GM21576 (cell line): ENCODE measurements around the gene FOLR2.

Source experiments
- ATAC-seq: cut with Tn5 transposase; IDR thresholded peaks from one replicate; pipeline ENCODE4 v1.9.1; 2021; ENCODE audit warnings: mild to moderate bottlenecking, moderate library complexity; ENCODE audit not compliant: unreplicated experiment

Gene FOLR2

DNA sequence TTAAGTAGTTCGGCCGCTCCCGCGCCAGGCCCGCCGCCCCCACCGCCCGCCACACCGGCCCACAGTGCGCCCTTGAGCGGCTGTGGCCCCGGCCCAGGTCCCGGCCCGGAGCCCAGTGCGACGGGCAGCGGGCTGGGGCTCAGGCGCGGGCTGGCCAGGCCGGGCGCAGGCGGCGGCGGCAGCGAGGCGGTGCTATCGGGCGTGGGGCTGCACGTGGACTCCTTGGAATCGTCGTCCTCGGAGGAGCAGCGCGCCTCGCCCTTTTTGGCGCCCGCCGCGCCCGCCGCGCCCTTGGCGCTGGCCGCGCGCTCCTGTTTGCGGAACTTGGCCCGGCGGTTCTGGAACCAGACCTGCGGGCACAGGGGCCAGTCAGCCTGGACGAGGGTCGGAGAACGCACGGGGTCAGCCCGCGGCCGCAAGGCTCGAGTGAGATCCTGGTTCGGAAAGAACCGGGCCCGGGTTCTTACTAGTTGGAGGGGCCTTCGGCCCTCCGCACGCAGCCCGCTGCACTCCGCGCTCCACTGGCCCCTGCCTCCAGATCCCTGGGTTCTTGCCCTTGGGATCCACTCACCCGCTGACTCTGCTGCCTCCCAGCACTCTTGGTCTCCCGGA is 23.4 kb downstream of the FOLR2 start:
- ATAC-seq, result no peak

DNA sequence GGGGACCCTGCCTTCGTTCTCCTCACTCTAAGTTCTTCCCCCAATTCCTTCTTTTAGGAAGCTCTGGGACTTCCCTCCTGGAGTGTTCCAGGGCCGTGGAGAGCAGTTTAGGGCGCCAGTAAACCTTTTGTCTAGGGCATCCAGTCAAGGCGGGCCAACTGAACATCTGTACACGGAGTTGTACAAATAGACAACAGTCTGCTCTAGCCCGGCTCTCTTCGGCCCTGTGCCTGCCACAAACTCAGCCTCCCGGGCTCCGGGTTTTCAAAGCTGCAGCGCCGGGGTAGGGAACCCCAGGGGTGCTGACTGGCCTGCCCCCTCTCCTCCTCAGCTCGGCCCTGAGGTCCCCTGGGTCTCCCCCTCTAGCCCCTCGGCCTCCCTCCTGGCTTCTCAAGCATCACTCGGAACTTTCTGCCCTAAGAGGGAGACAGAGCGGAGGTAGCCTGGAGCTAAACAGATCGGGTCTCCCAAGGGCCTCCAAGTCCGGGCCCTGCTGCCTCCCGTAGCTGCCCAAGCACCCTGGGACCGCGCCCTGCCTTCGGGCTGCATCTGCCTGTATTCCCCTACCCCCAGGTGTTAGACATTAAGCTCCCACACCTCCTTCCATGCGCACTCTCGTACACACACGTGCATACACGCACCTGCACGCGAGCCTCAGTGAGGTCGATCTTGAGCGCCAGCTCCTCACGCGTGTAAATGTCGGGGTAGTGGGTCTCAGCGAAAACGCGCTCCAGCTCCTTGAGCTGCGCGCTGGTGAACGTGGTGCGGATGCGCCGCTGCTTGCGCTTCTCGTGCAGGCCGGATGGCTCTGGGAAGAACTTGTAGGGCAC is 24.1 kb downstream of the FOLR2 start:
- no peak for ATAC-seq

DNA sequence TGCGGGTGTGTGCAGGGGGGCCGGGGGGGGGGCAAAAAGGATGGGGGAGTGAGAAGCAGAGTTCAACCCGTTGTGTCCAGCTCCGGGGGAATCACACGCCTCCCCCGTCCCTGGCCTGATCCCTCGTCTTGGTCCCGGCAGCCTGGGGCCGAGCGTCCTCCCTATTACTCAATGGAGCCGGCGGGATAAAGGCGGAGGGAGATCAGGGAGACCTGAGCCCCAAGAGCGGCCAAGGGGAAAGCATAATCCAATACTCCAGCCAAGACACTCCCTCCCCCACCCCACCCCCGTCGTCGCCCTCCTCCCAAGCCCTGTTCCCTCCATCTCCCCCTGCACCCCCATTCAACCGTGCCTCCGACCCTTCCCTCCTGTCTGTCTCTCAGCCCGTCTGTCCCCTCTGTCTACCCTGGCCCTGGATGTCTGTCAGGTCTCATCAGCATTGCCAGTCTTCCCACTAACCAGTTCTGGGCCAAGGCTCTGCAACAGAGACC is 24.7 kb downstream of the FOLR2 start:
- ATAC-seq, result no peak

DNA sequence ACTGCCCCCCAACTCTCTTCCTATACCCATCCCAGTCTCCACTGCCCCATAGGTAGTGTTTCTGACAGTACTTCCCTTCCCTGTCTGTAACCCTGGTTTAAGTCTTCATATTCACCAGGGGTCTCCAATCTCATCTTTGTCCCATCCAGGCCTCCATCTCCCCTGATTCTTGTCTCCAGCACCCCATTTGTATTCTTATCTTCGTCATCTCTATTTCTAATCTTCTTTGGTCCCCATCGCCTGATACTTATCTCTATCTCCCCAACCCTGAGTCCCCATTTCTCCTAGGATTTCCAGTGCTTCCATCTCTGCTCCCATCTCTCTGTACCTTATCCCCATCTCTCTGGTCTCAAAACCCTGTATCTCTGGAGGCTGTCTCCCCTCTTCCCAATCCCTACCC is 25.5 kb downstream of the FOLR2 start:
- no peak for ATAC-seq

DNA sequence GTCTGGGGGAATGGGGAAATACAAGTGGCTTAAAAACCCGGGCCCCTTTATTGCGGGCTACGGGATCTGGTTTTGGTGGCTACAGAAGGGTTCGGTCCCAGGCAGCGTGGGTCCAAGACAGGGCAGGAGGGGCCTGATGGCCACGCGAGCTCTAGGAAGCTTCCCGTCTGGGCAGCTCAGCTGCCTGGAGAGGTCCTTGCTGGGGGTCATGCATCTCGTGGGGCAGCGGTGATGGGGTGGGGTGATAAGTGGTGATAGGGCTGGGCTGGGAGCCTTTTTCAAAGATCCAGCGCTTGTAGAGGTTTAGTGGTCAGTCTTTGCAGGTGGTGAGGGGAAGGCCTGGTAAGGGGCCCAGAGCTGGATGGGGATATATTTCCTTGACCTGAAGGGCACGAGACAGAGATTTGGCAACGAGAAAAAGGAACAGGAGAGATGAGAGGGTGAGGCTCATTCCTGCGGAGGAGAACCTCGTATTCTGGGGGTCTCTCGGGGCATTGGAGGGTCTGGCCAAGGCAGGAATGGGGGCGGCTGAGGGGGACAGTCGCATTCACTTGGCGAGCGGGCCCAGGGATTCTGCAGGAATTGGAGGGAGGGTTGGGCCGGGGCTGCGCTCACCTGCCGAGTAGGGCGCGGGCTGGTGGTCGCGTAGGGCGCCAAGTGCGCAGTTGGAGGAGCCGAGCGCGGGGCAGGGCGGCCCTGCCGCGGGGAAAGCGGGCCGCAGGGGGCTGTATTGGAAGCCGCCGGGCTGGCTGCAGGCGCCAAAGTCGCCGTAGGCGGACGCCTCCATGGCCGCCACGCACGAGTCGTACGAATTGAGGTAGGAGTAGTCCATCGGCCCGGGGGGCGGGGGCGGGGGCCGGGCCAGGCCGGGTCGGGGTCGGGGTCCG is 26.8 kb downstream of the FOLR2 start:
- no peak for ATAC-seq

DNA sequence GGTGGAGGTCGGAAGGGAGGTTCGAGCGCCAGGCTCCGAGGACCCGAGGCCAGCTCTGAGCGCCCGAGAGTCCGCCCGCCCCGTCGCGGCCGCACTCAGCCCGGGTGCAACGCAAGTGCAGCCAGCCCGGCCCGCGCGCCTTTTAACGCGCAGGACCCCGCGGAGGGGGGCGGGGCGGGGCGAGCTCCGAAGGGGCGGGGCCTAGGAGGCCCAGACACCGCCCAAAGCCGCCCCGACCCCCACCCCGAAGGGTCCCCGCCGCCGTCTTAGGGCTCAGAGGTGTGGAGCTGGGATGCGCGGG is 27.4 kb downstream of the FOLR2 start, which contains the start of gene PHOX2A:
Gene PHOX2A (minus strand): TSS at position 117 of the 301 bp plus-strand sequence. CDS start 172 bp downstream, outside the sequence.
- ATAC-seq, result no peak

DNA sequence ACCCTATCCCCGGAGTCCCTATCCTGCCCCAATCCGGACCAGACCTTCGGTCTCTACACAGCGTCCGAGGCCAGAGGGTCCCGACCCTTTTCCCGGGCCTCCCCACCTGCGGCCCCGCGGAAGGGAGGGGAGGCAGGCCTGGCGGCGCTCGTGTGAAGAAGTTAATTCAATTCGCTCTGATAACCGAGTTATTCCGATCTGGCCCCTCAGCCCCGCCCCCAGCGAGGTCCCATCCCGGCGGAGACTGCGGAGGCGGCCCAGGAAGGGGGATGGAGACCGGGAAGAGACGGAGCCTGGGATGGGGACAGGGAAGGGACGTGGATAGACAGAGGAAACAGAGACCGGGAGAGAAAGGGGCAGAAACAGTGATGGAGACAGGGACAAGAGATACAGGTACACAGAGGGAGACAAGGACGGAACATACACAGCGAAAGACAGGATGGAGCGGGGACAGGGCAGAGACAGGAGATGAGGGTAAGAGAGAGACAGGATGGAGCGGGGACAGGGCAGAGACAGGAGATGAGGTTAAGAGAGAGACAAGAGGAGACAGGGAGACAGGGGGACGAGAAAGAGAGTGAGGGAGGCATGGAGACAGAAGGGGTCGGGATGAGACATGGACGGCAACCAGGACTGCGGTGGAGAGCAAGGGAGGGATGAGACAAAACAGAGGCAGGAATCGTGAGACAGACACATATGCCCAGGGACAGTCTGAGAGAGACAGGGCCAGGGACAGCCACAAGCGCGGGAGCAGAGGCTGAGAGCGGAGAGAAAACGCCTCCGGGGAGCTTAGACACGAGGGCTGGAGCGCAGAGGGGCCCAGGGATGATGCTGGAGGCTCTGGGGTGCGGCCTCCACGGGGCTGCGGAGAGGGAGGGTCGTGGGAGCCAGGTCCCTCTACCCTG is 28.0 kb downstream of the FOLR2 start:
- ATAC-seq, result no peak

DNA sequence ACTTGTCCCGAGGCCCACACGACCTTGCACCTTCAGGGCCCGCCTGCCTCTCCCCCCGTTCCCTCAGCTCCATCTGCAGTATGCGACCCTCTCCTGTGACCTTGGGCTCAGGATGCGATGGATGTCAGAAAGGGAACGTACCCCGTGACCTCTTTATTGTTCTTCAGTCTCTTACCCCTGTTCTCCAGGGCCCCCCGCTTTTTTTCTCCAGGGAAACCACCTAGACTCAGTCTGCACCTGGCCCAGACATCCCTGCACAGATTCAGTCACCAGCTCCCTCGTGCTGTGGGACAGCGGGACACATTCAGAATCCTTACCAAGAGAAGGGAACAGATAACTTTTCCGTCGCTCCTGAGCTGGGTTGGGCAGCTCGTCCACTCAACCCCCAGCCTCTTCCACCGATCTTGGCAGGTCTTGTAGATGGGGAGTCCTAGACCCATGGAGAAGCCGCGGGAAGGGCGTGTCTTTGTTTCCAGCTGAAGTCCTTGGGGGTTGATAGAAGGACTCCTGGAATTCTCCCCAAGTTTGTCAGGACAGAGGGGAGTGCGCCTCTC is 28.7 kb downstream of the FOLR2 start:
- ATAC-seq, result no peak

DNA sequence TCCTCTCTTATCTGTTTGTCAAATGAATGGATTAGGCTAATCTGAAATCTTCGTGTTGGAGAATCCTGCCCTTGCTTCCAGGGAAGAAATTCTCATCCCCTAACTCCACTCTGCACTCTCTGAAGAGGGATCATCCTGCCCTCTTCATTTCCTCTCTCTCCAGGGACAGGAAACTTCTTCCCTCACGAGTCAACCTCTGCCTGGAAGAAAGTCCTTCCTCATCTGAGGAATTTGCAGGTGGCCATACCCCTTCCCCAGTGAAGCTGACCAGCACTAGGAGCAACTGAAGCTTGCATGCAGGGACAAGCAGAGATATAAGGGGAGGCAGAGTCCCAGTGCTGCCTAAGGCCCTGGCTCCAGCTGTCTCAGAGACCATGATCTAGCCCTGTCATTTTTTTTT is 31.0 kb downstream of the FOLR2 start:
- ATAC-seq, result no peak

DNA sequence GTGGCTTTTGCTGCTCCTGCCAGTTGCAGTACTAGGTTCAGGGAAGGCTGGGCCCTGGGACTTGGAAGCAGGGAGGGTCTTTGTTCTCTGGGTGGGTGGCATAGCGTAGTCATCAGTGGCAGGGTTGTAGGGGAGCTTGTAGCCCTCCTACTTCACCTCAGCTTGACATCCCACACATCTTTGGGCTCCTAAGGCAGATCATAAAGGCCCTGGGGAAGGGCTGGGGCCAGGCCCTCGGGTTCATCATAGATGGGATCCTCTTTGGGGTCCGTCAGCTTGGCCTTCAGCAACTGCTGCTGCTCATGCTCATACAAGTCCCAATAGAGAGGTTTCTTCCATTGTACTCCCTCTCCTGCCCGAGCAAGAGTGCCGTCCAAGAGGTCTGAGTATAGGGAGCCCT is 33.4 kb downstream of the FOLR2 start:
- no peak for ATAC-seq

DNA sequence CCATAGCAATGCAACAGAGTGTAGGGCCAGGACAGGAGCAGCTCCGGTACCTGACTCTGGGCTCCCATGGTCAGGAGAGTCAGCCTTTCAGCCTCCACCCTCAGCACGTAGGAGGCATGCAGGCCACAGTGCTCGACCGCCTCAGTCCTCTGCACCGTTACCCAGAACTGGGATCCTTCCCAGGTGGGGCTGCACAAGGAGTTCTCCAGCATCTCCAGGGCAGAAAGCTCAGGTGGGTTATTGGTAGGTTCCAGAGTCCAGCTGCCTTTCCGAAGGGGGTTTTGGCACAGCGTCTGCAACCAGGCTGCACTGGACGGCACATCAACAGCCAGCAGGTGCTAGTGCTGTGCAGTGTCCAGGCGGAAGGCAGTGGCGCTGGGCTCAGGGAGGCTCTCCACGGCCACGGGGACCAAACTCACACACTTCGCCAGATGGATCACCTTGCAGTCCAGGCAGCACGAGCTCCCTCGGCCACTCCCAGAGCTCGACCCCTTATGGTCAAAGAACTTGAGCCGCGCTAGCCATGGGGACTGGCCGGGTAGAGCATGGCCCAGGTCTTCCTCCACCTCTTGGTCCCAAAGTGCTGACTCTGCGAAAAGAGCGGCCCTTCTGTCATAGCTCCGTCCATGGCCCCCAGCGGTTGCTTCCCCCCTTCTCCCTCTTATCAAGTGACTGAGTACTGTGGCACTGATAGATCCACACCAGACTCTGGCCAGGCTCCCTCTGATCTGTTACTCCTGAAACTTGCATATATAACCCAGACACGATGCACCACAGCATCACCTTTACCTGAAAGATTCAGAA is 34.3 kb downstream of the FOLR2 start:
- no peak for ATAC-seq

DNA sequence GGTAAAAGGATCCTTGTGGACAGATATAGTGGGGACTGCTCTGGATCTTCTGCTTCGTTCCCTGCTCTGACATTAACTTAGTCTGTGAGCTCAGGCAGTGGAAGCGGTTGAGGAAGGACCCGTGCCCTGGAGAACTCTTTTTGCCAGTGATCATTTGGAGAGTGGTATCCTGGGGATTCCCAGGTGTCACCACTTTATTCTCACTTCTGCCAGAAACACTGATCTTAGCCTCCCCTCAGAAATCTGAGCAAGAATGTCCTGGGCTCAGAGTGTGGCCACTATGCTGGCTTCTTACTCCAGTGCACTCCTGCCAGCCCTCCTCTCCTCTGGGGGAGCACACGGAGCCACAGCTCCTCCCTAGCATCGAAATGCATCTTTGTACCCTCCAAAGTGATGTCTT is 35.0 kb downstream of the FOLR2 start:
- ATAC-seq, result no peak

DNA sequence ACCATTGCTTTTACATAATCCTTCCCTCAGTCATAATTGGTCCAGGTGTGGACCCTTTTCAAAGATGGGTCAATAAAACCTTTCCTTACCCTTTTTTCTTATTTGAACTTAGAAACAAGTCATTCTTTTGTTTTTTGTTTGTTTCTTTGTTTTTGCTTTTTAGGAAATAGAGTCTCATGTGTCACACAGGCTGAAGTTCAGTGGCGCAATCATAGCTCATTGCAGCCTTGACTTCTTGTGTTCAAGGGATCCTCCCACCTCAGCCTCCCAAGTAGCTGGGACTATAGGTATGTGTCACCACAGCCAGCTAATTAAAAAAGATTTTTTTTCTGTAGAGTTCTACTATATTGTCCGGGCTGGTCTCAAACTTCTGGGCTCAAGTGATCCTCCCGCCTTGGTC is 36.8 kb downstream of the FOLR2 start:
- no peak for ATAC-seq

DNA sequence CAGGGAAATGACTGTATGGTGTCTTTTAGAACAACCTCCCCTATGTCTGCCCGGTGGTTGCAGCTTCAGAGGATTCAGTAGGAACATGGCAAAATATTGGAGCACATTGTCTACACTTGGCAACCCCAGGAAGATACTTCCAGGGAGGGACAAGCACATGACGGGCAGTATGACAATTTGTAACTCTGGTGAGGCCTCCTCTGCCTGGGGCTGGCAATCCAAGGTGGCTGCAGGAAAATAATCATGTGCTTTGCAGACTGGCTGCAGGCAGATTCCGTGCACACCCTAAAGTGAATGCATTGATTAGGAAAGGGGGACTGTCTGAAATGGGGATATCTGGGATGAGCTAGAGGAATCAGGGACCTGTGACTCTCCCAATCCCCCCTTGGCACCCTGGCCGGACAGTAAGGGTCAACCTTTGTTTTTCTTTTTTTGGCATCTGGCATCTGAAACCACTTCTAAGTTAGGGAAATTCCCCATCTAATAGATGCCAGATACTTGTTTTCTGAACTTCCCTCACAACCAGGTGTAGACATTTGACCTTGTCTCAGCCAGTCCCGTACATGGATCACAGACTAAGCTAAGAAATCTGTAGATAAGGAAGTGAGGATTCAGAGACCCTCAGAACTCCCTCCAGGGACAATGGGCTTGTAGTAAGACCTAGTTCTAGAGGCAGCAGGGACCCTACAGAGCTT is 37.9 kb downstream of the FOLR2 start:
- no peak for ATAC-seq

DNA sequence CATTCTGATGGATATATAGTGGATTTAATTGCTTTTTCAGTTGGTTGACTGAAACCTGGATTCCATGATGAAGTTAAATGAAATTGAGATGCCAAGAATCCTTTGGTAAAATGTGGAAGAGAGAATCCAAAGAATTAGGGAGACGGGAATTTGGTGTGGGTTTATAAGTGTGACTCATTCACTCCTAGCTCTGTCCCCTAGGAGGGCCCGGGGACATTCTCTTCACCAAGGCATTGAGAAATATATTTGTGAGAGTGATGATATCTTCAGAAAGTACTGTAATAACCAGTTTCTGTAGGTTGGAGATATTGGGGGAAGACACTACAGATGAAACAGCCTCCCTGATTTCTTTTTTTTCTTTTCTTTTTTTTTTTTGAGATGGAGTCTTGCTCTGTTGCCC is 41.0 kb downstream of the FOLR2 start:
- no peak for ATAC-seq

DNA sequence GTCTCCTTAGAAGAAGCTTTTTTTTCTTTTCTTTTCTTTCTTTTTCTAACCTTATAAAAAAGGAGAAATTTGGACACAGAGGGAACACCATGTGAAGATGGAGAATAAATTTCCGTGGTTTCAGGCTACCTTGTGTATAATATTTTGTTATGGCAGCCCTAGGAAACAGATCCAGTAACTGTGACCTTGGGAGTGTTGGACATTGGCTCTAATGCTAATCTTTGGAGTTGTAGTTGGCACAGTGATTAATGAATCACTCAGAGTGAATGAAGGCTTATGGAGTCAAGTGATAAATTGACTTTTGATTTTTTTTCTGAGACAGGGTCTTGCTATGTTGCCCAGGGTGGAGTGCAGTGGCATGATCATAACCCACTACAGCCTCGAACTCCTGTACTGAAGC is 42.9 kb downstream of the FOLR2 start:
- no peak for ATAC-seq

DNA sequence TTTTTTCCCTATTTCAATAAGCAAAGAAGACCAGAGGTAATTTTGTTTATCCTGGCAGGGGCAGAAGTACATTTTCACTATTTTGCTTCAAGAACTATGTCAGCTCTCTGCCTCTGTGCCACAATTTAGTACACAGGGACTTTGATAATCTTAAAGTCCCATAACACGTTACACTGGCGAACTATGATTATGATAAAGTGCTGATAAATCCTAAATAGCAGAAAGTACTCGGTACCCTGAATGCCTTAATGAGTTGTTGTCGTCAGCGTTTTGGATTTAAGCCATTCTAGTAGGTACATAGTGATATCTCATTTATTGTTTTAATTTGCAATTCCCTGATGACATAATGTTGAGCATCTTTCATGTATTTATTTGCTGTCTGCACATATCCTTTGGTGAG is 44.0 kb downstream of the FOLR2 start:
- ATAC-seq, result no peak

DNA sequence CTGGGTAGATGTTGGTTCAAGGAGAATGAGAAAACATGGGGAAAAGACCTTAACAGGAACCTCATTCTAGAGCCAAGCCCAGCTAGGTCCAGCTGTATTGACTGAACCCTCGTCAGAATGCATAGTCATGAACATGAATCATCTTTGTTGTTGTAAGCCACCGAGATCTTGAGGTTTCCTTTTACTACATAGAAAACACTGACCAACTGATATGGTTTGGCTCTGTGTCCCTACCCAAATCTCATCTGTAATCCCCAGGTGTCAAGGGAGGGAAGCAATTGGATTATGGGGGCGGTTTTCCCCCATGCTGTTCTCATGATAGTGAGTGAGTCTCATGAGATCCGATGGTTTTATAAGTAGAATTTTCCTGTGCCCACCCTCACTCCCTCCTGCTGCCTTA is 46.8 kb downstream of the FOLR2 start:
- no peak for ATAC-seq

DNA sequence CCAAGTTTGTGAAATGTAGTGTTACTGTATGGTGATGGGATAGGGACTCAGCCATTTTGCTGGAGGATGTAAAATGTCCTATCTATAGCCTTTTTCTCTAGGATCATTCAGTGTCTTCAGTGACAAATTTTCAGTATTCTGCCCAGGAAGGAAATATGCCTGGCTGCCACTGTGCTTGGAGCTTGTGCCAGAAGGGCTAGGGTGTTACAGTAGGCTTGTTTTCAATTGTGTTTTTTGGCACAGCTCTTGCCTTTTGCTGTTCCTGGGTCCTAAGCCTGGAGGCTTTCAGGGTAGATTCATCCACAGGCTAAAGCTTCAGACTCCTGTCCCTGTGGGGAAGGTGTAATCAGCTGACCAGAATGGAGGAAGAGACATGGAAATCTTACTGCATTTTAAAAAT is 49.4 kb downstream of the FOLR2 start:
- no peak for ATAC-seq
